Measurements from ENCODE around the gene LTBP2.

GRCh38 chr14:74551431-74552371, 60.3 kb downstream of the LTBP2 start:
- TF ChIP-seq POLR2A (IDR thresholded peaks at IDR 0.05; ENCODE audit: low read depth, low read length) (no peak), TAF1 (IDR thresholded peaks at IDR 0.05; ENCODE audit: borderline replicate concordance, low read depth, low read length) (no peak)

Measured in GM12892 (cell line).